ENCODE data around the gene EN2.

DNA sequence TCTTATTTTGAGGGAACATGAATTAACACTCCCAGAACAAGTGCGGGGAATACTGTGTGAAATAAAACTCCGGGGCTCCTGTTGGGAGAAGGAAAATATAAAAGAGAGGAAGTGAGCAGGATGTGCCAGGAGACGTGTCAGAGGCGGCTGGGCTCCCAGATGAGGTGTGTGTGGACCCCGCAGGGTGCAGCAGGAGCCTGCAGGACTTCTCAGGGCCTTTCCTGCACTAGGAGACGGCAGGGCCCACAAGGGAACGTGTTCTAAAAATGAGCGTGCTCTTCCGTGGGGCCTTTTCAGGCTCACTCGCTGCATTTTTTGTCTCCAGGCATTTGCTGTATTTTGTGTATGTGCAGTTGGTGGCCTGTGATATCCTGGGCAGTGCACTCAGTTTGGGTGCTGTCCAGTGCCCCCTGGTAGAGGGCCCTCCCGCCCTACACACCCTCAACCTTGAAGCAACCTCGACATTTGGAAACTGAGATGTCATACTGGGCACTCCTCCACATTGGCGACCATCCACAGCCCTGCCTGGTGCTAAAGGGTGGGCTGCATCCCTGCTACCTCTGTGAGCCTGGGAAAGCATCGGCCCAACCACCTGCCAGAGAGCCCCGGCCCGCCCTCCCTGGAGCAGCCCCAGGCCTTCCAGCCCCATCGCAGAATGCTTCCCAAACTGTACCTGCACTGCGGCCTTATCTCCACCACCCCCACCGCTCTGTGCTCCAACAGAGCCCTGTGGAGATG is 35.2 kb upstream of the EN2 start:
- TF ChIP-seq, protein P1, sequence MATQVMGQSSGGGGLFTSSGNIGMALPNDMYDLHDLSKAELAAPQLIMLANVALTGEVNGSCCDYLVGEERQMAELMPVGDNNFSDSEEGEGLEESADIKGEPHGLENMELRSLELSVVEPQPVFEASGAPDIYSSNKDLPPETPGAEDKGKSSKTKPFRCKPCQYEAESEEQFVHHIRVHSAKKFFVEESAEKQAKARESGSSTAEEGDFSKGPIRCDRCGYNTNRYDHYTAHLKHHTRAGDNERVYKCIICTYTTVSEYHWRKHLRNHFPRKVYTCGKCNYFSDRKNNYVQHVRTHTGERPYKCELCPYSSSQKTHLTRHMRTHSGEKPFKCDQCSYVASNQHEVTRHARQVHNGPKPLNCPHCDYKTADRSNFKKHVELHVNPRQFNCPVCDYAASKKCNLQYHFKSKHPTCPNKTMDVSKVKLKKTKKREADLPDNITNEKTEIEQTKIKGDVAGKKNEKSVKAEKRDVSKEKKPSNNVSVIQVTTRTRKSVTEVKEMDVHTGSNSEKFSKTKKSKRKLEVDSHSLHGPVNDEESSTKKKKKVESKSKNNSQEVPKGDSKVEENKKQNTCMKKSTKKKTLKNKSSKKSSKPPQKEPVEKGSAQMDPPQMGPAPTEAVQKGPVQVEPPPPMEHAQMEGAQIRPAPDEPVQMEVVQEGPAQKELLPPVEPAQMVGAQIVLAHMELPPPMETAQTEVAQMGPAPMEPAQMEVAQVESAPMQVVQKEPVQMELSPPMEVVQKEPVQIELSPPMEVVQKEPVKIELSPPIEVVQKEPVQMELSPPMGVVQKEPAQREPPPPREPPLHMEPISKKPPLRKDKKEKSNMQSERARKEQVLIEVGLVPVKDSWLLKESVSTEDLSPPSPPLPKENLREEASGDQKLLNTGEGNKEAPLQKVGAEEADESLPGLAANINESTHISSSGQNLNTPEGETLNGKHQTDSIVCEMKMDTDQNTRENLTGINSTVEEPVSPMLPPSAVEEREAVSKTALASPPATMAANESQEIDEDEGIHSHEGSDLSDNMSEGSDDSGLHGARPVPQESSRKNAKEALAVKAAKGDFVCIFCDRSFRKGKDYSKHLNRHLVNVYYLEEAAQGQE (IDR thresholded peaks at IDR 0.05; ENCODE audit: insufficient replicate concordance, low read depth) = no peak
- TF ChIP-seq, protein P2, sequence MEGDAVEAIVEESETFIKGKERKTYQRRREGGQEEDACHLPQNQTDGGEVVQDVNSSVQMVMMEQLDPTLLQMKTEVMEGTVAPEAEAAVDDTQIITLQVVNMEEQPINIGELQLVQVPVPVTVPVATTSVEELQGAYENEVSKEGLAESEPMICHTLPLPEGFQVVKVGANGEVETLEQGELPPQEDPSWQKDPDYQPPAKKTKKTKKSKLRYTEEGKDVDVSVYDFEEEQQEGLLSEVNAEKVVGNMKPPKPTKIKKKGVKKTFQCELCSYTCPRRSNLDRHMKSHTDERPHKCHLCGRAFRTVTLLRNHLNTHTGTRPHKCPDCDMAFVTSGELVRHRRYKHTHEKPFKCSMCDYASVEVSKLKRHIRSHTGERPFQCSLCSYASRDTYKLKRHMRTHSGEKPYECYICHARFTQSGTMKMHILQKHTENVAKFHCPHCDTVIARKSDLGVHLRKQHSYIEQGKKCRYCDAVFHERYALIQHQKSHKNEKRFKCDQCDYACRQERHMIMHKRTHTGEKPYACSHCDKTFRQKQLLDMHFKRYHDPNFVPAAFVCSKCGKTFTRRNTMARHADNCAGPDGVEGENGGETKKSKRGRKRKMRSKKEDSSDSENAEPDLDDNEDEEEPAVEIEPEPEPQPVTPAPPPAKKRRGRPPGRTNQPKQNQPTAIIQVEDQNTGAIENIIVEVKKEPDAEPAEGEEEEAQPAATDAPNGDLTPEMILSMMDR (IDR thresholded peaks at IDR 0.05; ENCODE audit: insufficient read depth, low read length) = no peak
- TF ChIP-seq POLR2AphosphoS5 (IDR thresholded peaks at IDR 0.05; ENCODE audit: low read depth) = no peak
